ENCODE results near the gene C6orf120. TPM values are rescaled to one million over a fixed set of nuclear protein-coding genes. Genes with fewer than 3 reads are reported as not detected.

The C6orf120 gene
- total and polyA plus RNA-seq, 2 of the 13 experiments (the other 11 are each of a cell fraction or from before 2014, with no cell fraction given): 21.7 to 29.9 TPM

- TF ChIP-seq ATF4 (CRISPR knock-in tag; IDR thresholded peaks at IDR 0.05) (peak in 1 of 2 experiments; percentile 14; a peak in 1 of 4 replicates), CCAR2 (optimal IDR thresholded peaks at IDR 0.05; ENCODE audit: low read depth, low read length) (no peak), KDM5B (CRISPR knock-in tag; IDR thresholded peaks at IDR 0.05; ENCODE audit: borderline replicate concordance) (no peak), SOX13 (IDR thresholded peaks at IDR 0.05) (no peak), SOX13 (CRISPR knock-in tag; conservative IDR thresholded peaks at IDR 0.05 in 1 of 2, IDR thresholded peaks at IDR 0.05 in 1 of 2) (0 out of 4 replicates have a peak, but pooled peaks of 1 of the 2 experiments have one; percentile 52), GRHL1 (CRISPR knock-in tag; conservative IDR thresholded peaks at IDR 0.05) (no peak), GLI4 (CRISPR knock-in tag; IDR thresholded peaks at IDR 0.05; ENCODE audit: borderline replicate concordance) (no peak), ELF3 (CRISPR knock-in tag; IDR thresholded peaks at IDR 0.05) (no peak), ZNF18 (CRISPR knock-in tag; IDR thresholded peaks at IDR 0.05; ENCODE audit: insufficient replicate concordance) (peak; percentile 7), NKX3-1 (CRISPR knock-in tag; IDR thresholded peaks at IDR 0.05) (no peak), TIGD3 (CRISPR knock-in tag; IDR thresholded peaks at IDR 0.05; ENCODE audit: borderline replicate concordance) (no peak), KDM6A (CRISPR knock-in tag; IDR thresholded peaks at IDR 0.05; ENCODE audit: low read depth) (no peak), ZNF781 (CRISPR knock-in tag; IDR thresholded peaks at IDR 0.05; ENCODE audit: borderline replicate concordance, not compliant biosample characterization) (peak; percentile 58)
Observed at GRCh38 chr6:169752074-169752623, 50.2 kb downstream of the C6orf120 start (continued).

Other genes starting within 250 kb of the C6orf120 start
- gene WDR27, start 97 bp upstream of the C6orf120 start, total RNA-seq (2016; rRNA removed; fragmentation: Illumina TruSeq; extraction: Trizol): 10.0 and 34.1 TPM in 2 replicates
- 80.3 and 95.6 TPM in 2 replicates for gene WDR27, start 97 bp upstream of the C6orf120 start, polyA plus RNA-seq (2011; rRNA removed)
- 42.1 and 58.5 TPM in 2 replicates for gene PHF10, start 22.4 kb downstream of the C6orf120 start, total RNA-seq (2016; rRNA removed; fragmentation: Illumina TruSeq; extraction: Trizol)
- 84.1 and 88.0 TPM in 2 replicates for gene PHF10, start 22.4 kb downstream of the C6orf120 start, polyA plus RNA-seq (2011; rRNA removed)
- gene DYNLT2, start 49.4 kb downstream of the C6orf120 start, total RNA-seq (2016; rRNA removed; fragmentation: Illumina TruSeq; extraction: Trizol): 3.1 and 4.3 TPM in 2 replicates
- 1.7 and 2.1 TPM in 2 replicates for gene DYNLT2, start 49.4 kb downstream of the C6orf120 start, polyA plus RNA-seq (2011; rRNA removed)
- 8.4 and 10.7 TPM in 2 replicates for gene ERMARD, start 49.5 kb downstream of the C6orf120 start, total RNA-seq (2016; rRNA removed; fragmentation: Illumina TruSeq; extraction: Trizol)
- gene ERMARD, start 49.5 kb downstream of the C6orf120 start, polyA plus RNA-seq (2011; rRNA removed): 8.8 and 11.6 TPM in 2 replicates